Mesendoderm (in vitro differentiated cells): ENCODE data around the gene CSNK1G1.

Experiments
- DNase-seq: peaks from one replicate; pipeline ENCODE4 v3.0.0; 2013
- H2AK5ac ChIP-seq: 2 replicates; pipeline ENCODE4 v1.6.1; 2013; ENCODE audit warnings: low read length, inconsistent platforms
- H2BK120ac ChIP-seq: 2 replicates; pipeline ENCODE4 v1.6.1; 2013; ENCODE audit warnings: low read depth, mild to moderate bottlenecking, low read length, moderate library complexity, mixed read lengths
- H2BK15ac ChIP-seq: replicated peaks from 2 replicates; pipeline ENCODE4 v1.6.1; 2013; ENCODE audit warnings: low read depth, mild to moderate bottlenecking, moderate library complexity
- H2BK5ac ChIP-seq: 2 replicates; pipeline ENCODE4 v1.6.1; 2013; ENCODE audit warnings: low read length, inconsistent platforms
- H3K18ac ChIP-seq: 2 replicates; pipeline ENCODE4 v1.6.1; 2013; ENCODE audit warnings: mild to moderate bottlenecking, low read length, mixed read lengths
- H3K23ac ChIP-seq: one replicate; pipeline ENCODE4 v1.6.1; 2013; ENCODE audit warnings: low read length
- H3K27ac ChIP-seq: 2 replicates; pipeline ENCODE4 v1.5.1; 2013; ENCODE audit warnings: low read depth, mild to moderate bottlenecking, inconsistent platforms, low read length, moderate library complexity
- H3K27me3 ChIP-seq: 2 replicates; pipeline ENCODE4 v1.6.1; 2013; ENCODE audit warnings: low read length, control low read depth, mild to moderate bottlenecking, inconsistent platforms; ENCODE audit not compliant: insufficient read depth, poor library complexity
- H3K36me3 ChIP-seq: 2 replicates; pipeline ENCODE4 v1.6.1; 2013; ENCODE audit warnings: low read length, inconsistent platforms; ENCODE audit not compliant: control insufficient read depth, insufficient read depth
- H3K4ac ChIP-seq: one replicate; pipeline ENCODE4 v1.6.1; 2013; ENCODE audit warnings: low read depth, mild to moderate bottlenecking, low read length, moderate library complexity
- H3K4me1 ChIP-seq: 2 replicates; pipeline ENCODE4 v1.6.1; 2013; ENCODE audit warnings: low read depth, low read length, inconsistent platforms; ENCODE audit not compliant: control insufficient read depth
- H3K4me2 ChIP-seq: 2 replicates; pipeline ENCODE4 v1.6.1; 2013; ENCODE audit warnings: low read length
- H3K4me3 ChIP-seq: 2 replicates; pipeline ENCODE4 v1.5.1; 2013; ENCODE audit warnings: mild to moderate bottlenecking, low read length
- H3K56ac ChIP-seq: one replicate; pipeline ENCODE4 v1.6.1; 2013; ENCODE audit warnings: low read length
- H3K79me1 ChIP-seq: 2 replicates; pipeline ENCODE4 v1.6.1; 2013; ENCODE audit warnings: low read length, inconsistent platforms
- H3K79me2 ChIP-seq: 2 replicates; pipeline ENCODE4 v1.6.1; 2013; ENCODE audit warnings: mild to moderate bottlenecking, low read length; ENCODE audit not compliant: control insufficient read depth, insufficient read depth
- H3K9ac ChIP-seq: 2 replicates; pipeline ENCODE4 v1.6.1; 2013; ENCODE audit warnings: low read length, inconsistent platforms
- H4K5ac ChIP-seq: one replicate; pipeline ENCODE4 v1.6.1; 2013; ENCODE audit warnings: low read length
- H4K8ac ChIP-seq: one replicate; pipeline ENCODE4 v1.6.1; 2013; ENCODE audit warnings: low read depth, mild to moderate bottlenecking, control low read depth, low read length, moderate library complexity
- WGBS: extraction: QIAGEN DNeasy Blood & Tissue Kit; methylation state at CpG from one replicate; pipeline ENCODE4 v1.1.7; 2013; ENCODE audit warnings: low lambda C conversion rate, missing lambda C conversion rate; ENCODE audit not compliant: insufficient coverage; ENCODE audit errors: extremely low coverage; 5-methylcytosine and 5-hydroxymethylcytosine counted together

The CSNK1G1 gene

DNA sequence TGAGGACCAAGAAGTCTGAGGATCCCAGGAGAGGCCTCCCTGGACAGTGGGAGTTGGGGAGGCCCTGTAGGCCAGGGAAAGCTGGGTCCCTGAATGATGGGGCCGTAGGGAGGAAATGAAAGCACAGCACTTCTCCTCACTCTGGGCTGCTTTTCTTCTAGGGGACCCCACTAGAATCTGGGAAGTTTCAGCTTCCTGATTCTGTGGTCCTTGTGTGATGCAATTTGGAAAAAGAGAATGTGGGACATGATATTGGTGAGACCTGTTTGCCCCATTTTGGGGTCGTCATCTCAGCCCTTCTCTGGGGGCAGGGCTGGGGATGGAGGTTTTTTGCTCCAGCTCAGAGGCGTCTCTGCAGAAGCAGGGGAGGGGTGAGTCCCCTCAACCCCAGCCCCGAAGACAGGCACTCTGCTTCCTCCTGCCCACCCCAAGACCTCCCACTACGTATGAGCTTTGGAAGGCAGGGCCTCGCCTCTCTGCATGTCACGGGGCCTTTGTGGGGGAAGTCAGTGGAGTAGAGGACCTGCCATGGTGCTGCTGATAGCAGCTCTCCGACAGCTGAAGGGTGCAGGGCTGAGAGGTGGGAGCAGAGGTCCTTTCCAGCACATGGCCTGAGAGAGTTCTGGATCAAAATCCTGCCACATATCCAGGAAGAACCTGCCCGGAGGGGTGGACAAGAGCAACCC is 205.9 kb downstream of the CSNK1G1 start:
- H3K4ac ChIP-seq, result no peak overlapping the region
- no peaks in the 10 kb centered on the region for H3K4me1 ChIP-seq
- no peak overlapping the region for H3K9ac ChIP-seq
- H3K79me1 ChIP-seq, result no peaks in the 10 kb centered on the region
- H3K79me2 ChIP-seq, result no peaks in the 10 kb centered on the region
- DNase-seq, result no peak
- H3K36me3 ChIP-seq, result no peaks in the 10 kb centered on the region
- no peak overlapping the region for H3K56ac ChIP-seq
- no peak overlapping the region for H3K4me2 ChIP-seq
- H3K4me3 ChIP-seq, result no peak overlapping the region
- no peak overlapping the region for H3K27ac ChIP-seq
- no peak overlapping the region for H2BK5ac ChIP-seq
- H3K18ac ChIP-seq, result no peak overlapping the region
- no peak overlapping the region for H2BK120ac ChIP-seq
- H4K5ac ChIP-seq, result no peak overlapping the region
- H2AK5ac ChIP-seq, result no peak overlapping the region
- H3K23ac ChIP-seq, result no peak overlapping the region
- whole genome bisulfite sequencing, result no CpG with 5 or more reads among the region's 9 CpGs
- H2BK15ac ChIP-seq, result no peak overlapping the region
- peaks cover 8% of the 10 kb centered on the region for H3K27me3 ChIP-seq
- H4K8ac ChIP-seq, result no peak overlapping the region

DNA sequence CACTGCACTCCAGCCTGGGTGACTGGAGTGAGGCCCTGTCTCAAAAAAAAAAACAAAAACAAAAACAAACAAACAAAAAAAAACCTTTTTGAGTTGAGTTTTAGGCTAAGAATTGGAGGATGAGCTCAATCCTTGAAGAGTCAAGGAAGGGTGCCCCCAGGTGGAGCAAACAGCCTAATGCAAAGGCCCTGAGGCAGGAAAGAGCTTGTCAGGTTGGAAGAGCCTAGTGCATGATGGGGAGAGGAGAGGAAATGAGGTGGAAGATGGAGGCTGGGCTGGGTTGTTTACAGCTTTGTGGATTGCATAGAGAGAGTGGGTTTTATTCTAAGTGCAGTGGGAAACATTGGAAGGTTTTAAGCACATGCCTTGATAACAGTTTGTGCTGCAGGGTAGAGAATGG is 206.5 kb downstream of the CSNK1G1 start:
- H3K36me3 ChIP-seq, result no peaks in the 10 kb centered on the region
- H3K18ac ChIP-seq, result no peak overlapping the region
- H2AK5ac ChIP-seq, result no peak overlapping the region
- no peak overlapping the region for H4K5ac ChIP-seq
- H3K23ac ChIP-seq, result no peak overlapping the region
- H3K4me3 ChIP-seq, result no peak overlapping the region
- H3K4me2 ChIP-seq, result no peak overlapping the region
- no peaks in the 10 kb centered on the region for H3K4me1 ChIP-seq
- H3K9ac ChIP-seq, result no peak overlapping the region
- H2BK5ac ChIP-seq, result no peak overlapping the region
- H3K79me1 ChIP-seq, result no peaks in the 10 kb centered on the region
- peaks cover 8% of the 10 kb centered on the region for H3K27me3 ChIP-seq
- no peak overlapping the region for H4K8ac ChIP-seq
- no peaks in the 10 kb centered on the region for H3K79me2 ChIP-seq
- no peak overlapping the region for H3K27ac ChIP-seq
- H2BK120ac ChIP-seq, result no peak overlapping the region
- H2BK15ac ChIP-seq, result no peak overlapping the region
- H3K56ac ChIP-seq, result no peak overlapping the region
- no peak overlapping the region for H3K4ac ChIP-seq
- peak; percentile 81 for DNase-seq

DNA sequence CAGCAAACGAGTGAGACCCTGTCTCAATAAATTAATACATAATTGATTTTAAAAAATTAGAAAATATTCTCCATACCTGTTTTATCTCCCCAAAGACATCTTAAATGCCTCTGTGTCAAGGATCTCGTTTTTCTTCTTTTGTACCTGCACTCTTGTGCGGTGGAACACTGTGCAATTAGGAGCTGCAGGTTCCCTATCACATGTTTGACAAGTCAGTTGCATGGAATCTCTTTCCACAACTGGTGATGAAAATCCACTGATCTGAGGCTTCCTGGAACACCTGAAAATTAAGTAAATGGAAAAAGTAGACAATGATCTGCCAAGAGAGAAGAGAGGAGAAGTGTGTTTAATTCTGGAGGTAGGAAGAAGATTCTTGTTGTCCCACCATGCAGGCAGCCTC is 207.4 kb downstream of the CSNK1G1 start:
- Histone ChIP-seq H3K18ac (no peak overlapping the region), H4K8ac (no peak overlapping the region), H3K79me2 (no peaks in the 10 kb centered on the region), H2AK5ac (no peak overlapping the region), H4K5ac (no peak overlapping the region), H3K9ac (no peak overlapping the region), H3K4me1 (no peaks in the 10 kb centered on the region), H3K4ac (no peak overlapping the region), H2BK5ac (no peak overlapping the region), H2BK120ac (no peak overlapping the region), H3K56ac (no peak overlapping the region), H3K23ac (no peak overlapping the region), H3K27me3 (peaks cover 8% of the 10 kb centered on the region), H3K27ac (no peak overlapping the region), H2BK15ac (no peak overlapping the region), H3K4me2 (no peak overlapping the region), H3K4me3 (no peak overlapping the region), H3K79me1 (no peaks in the 10 kb centered on the region), H3K36me3 (no peaks in the 10 kb centered on the region)
- no peak for DNase-seq
- WGBS, result no CpG with 5 or more reads among the region's 3 CpGs

DNA sequence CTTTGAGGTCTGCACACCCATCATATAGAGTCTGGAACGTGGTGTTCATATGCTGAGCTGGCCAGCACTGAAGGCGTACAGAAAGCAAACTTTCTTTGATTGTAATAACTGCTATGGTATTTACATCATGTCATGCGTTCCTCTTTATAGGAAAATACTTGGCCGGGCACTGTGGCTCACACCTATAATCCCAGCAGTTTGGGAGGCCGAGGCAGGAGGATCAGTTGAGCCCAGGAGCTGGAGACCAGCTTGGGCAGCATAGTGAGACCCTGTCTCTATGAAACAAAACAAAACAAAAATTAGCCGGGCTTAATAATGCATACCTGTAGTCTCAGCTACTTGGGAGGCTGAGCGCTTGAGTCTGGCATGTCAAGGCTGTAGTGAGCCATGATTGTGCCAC is 207.8 kb downstream of the CSNK1G1 start:
- H2BK120ac ChIP-seq, result no peak overlapping the region
- no peak overlapping the region for H3K23ac ChIP-seq
- no peak for DNase-seq
- no peaks in the 10 kb centered on the region for H3K79me2 ChIP-seq
- no peaks in the 10 kb centered on the region for H3K36me3 ChIP-seq
- no peaks in the 10 kb centered on the region for H3K79me1 ChIP-seq
- no peaks in the 10 kb centered on the region for H3K4me1 ChIP-seq
- H3K56ac ChIP-seq, result no peak overlapping the region
- no peak overlapping the region for H3K4ac ChIP-seq
- no peak overlapping the region for H3K27ac ChIP-seq
- no CpG with 5 or more reads among the region's 7 CpGs for WGBS
- no peak overlapping the region for H4K8ac ChIP-seq
- no peak overlapping the region for H4K5ac ChIP-seq
- no peak overlapping the region for H3K4me3 ChIP-seq
- peaks cover 8% of the 10 kb centered on the region for H3K27me3 ChIP-seq
- no peak overlapping the region for H2AK5ac ChIP-seq
- no peak overlapping the region for H2BK15ac ChIP-seq
- no peak overlapping the region for H3K18ac ChIP-seq
- H2BK5ac ChIP-seq, result no peak overlapping the region
- H3K4me2 ChIP-seq, result no peak overlapping the region
- no peak overlapping the region for H3K9ac ChIP-seq

DNA sequence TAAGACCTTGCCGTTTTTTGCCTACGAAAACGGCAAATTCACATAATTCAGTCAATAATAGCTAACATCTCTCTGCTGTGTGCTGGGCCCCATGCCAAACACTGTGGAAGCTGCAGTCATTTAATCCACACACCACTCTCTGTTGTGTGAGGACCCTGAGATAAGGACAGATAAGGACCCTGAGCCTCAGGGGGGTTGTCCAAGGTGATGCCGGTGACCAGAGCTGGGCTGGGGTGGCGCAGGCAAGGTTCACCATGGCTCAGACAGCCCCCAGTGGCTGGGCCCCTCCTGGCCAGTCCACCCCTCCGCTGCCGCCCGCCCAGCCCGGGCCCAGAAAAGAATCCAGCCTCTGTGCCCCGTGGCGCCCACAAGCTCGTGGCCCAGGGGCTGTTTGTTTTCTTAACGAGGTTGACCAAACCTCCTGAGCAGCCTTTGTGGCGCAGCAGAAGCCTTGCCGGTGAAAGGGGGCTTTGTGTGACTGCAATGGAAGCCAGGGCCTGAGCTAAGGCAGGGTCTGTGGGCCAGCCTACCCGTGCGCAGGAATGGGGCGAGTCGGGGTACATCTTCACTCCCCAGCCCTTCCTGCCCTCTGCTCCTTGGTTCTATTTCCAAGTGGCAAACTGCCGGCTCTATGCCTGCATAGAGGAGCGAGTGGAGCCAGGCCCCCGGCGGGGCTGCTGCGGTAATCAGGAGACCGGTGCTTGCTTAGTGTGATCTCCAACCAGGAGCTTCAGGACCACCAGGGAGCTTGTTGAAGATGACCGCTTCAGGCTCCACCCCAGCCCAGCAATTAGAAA is 208.9 kb downstream of the CSNK1G1 start:
- Histone ChIP-seq H3K23ac (no peak overlapping the region), H4K5ac (no peak overlapping the region), H2AK5ac (no peak overlapping the region), H3K9ac (no peak overlapping the region), H3K79me2 (no peaks in the 10 kb centered on the region), H3K4me1 (no peaks in the 10 kb centered on the region), H3K18ac (no peak overlapping the region), H3K79me1 (no peaks in the 10 kb centered on the region), H2BK120ac (no peak overlapping the region), H3K27ac (no peak overlapping the region), H2BK15ac (no peak overlapping the region), H3K4me2 (no peak overlapping the region), H3K56ac (no peak overlapping the region), H3K36me3 (no peaks in the 10 kb centered on the region), H2BK5ac (no peak overlapping the region), H3K27me3 (no peaks in the 10 kb centered on the region), H3K4me3 (no peak overlapping the region), H3K4ac (no peak overlapping the region), H4K8ac (no peak overlapping the region)
- DNase-seq, result peak; percentile 58
- no CpG with 5 or more reads among the region's 26 CpGs for WGBS

DNA sequence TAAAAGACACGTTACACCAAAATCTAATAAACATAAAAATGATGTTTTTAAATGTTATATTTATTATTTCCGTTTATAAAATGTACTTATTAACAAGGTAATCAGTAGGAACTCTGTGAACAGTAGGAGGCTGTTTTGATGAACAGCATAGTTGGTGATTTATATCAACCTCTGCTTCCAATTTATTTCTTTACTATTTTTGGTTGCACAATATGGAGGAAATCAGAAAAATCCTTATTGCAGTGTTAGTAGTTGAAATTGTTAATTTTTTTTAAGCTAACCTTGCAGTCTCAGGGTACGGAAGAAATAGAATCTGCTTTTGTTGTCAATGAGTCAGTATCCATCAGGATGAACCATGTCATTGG is 209.5 kb downstream of the CSNK1G1 start:
- Histone ChIP-seq H3K27me3 (no peaks in the 10 kb centered on the region), H3K27ac (no peak overlapping the region), H3K4me1 (no peaks in the 10 kb centered on the region), H3K56ac (no peak overlapping the region), H2BK15ac (no peak overlapping the region), H3K79me1 (no peaks in the 10 kb centered on the region), H4K8ac (no peak overlapping the region), H2BK5ac (no peak overlapping the region), H3K9ac (no peak overlapping the region), H3K4me2 (no peak overlapping the region), H3K36me3 (no peaks in the 10 kb centered on the region), H2AK5ac (no peak overlapping the region), H4K5ac (no peak overlapping the region), H3K4me3 (no peak overlapping the region), H3K79me2 (no peaks in the 10 kb centered on the region), H2BK120ac (no peak overlapping the region), H3K18ac (no peak overlapping the region), H3K23ac (no peak overlapping the region), H3K4ac (no peak overlapping the region)
- WGBS, result no CpG with 5 or more reads among the region's 3 CpGs
- no peak for DNase-seq
